Uterus (tissue), 4 donors: ENCODE measurements around the gene NPNT. TPM values are rescaled to one million over a fixed set of nuclear protein-coding genes. Genes with fewer than 3 reads are reported as not detected.

Experiments used
- DNase-seq, 2 donors: peaks; one replicate each; pipeline ENCODE4 v3.0.0-alpha.2; 2019 to 2020
- H3K27ac ChIP-seq, 2 donors: fragments of 200-600 bp; sonication (generic); 1 replicate in 1 of 2; 2 replicates in 1 of 2; pipeline ENCODE4 v1.5.1; 2016 to 2018
- H3K27me3 ChIP-seq, 2 donors: fragments of 200-600 bp; sonication (generic); one replicate each; pipeline ENCODE4 v1.5.1; 2018 to 2019; ENCODE audit warnings: control low read depth in 1 of 2
- H3K36me3 ChIP-seq, 2 donors: fragments of 200-600 bp; sonication (generic); one replicate each; pipeline ENCODE4 v1.5.1; 2019; ENCODE audit warnings: control low read depth in 1 of 2
- H3K4me1 ChIP-seq, 2 donors: fragments of 200-600 bp; sonication (generic); one replicate each; pipeline ENCODE4 v1.5.1; 2018 to 2019; ENCODE audit warnings: control low read depth in 1 of 2
- H3K4me3 ChIP-seq, 2 donors: fragments of 200-600 bp; sonication (generic); 1 replicate in 1 of 2; 2 replicates in 1 of 2; pipeline ENCODE4 v1.5.1; 2018 to 2019; ENCODE audit warnings: mild to moderate bottlenecking in 1 of 2
- H3K9me3 ChIP-seq, 2 donors: fragments of 200-600 bp; sonication (generic); one replicate each; pipeline ENCODE4 v1.5.1; 2019; ENCODE audit warnings: control low read depth in 1 of 2
- CTCF ChIP-seq, 4 experiments: fragments of 200-600 bp in 2 of 4; fragments of 450-650 bp in 2 of 4; sonication (generic) in 2 of 4; IDR thresholded peaks; one replicate each; pipeline ENCODE4 v1.5.1; 2016 to 2019; ENCODE audit warnings: antibody characterized with exemption in 4 of 4, mild to moderate bottlenecking in 2 of 4, moderate library complexity in 1 of 4
- POLR2A ChIP-seq, 2 donors: fragments of 450-650 bp; IDR thresholded peaks; one replicate each; pipeline ENCODE4 v1.6.1; 2016; ENCODE audit warnings: antibody characterized with exemption in 2 of 2, mild to moderate bottlenecking in 1 of 2, moderate library complexity in 1 of 2
- intact Hi-C: fragments of 100-400 bp; cut with DNase I; formaldehyde crosslinking; loops from one replicate; pipeline ENCODE4 v1.15.1; 2023; ENCODE audit warnings: low total_unique reads
- total RNA-seq, 4 donors: library from RNA; depleted of rRNA in 3 of 4; stranded (reverse); fragments of >200 nt in 3 of 4; gene quantifications; one replicate each; pipeline versions ENCODE4 v1.1.0 to v1.2.4, GENCODE V29; 2014 to 2023
- donor health status: DM: yes; HTN: yes; CAD: no.

Gene NPNT
- total RNA-seq, 4 donors from 2014 or later = 6.8 to 69.9 (median 36.3) TPM

DNA sequence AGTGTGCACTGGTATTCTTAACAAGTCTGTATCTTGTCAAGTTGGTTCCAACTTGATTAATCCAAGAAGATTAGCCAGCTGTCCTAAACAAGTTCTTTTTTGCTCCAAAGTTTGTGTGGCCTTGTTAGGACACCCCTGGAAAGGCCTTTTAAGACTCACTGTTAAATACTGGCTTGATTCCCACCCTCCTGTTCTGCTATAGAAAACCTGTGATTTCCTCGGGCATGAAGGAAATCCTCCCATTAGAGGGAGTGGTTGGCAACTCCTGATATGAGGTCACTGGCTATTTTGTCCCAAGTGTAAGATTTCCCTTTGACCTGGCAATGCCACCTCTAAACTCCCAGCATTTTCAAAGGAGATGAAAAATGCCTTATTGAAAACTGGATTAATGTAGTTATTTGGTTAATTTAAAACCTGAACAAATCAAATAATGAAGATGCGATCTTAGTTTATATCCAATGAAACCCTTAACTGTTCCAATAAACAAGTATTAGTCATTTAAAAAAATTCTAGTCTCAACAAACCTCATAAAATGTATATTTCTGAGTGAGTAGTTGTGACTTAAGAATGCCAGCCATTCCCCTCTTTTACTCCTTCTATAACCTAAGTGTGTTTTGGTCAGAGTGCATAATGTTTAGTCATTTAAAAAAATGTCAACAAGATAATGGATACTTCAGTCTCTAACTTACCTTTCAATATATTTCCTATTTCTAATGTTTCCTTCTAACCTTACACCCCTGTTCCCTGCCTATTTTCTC lies 94.4 kb downstream of the NPNT start:
- Histone ChIP-seq H3K4me1 (no peaks in the 10 kb centered on the region), H3K4me3 (no peak overlapping the region), H3K9me3 (no peaks in the 10 kb centered on the region), H3K36me3 (no peaks in the 10 kb centered on the region), H3K27ac (peak overlapping the region; percentile 51 to 68), H3K27me3 (no peaks in the 10 kb centered on the region)
- peak in 1 of 2 donors; percentile 21 for DNase-seq
- TF ChIP-seq POLR2A (IDR thresholded peaks at IDR 0.05) (no peak), CTCF (IDR thresholded peaks at IDR 0.05) (no peak)
- intact Hi-C loops = no loop called here

DNA sequence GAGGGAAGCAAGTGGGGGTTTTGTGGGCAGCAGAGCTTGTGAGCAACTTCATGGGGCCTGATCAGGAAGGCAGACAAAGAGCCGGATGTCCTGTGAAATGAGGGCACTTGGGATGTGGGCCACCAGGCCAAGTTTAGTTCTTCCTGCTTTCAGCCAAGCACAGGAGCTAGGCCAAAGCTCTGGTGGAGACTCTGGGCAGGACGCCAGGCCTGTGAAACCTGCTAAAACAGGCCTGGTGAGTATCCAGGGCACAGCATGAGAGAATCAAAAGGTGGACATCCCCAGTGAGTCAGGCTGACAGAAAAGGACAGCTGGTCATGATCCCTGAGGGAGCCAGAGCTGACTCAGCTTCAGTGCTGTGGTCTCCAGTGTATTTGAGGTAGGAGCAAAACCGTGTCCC lies 95.7 kb downstream of the NPNT start:
- Histone ChIP-seq H3K4me1 (no peaks in the 10 kb centered on the region), H3K27me3 (no peaks in the 10 kb centered on the region), H3K27ac (peak overlapping the region; percentile 51 to 68), H3K4me3 (no peak overlapping the region), H3K36me3 (no peaks in the 10 kb centered on the region), H3K9me3 (no peaks in the 10 kb centered on the region)
- DNase-seq = peak; percentile 47 to 75
- TF ChIP-seq CTCF (IDR thresholded peaks at IDR 0.05) = no peak
- TF ChIP-seq POLR2A (IDR thresholded peaks at IDR 0.05) = no peak
- intact Hi-C loops = no loop called here

GRCh38 chr4:105991726-105992125 lies 96.5 kb downstream of the NPNT start:
- no peaks in the 10 kb centered on the region for H3K4me1 ChIP-seq
- DNase-seq = no peak
- intact Hi-C loops = no loop called here
- H3K27ac ChIP-seq = peak overlapping the region in 1 of 2 donors; percentile 45
- no peaks in the 10 kb centered on the region for H3K9me3 ChIP-seq
- no peaks in the 10 kb centered on the region for H3K36me3 ChIP-seq
- no peaks in the 10 kb centered on the region for H3K27me3 ChIP-seq
- H3K4me3 ChIP-seq = no peak overlapping the region
- no peak for TF ChIP-seq CTCF (IDR thresholded peaks at IDR 0.05)
- no peak for TF ChIP-seq POLR2A (IDR thresholded peaks at IDR 0.05)

- H3K36me3 ChIP-seq = no peaks in the 10 kb centered on the region
- no peak for DNase-seq
- H3K27ac ChIP-seq = no peak overlapping the region
- no peak overlapping the region for H3K4me3 ChIP-seq
- no peak for TF ChIP-seq CTCF (IDR thresholded peaks at IDR 0.05)
- no peak for TF ChIP-seq POLR2A (IDR thresholded peaks at IDR 0.05)
- H3K4me1 ChIP-seq = no peaks in the 10 kb centered on the region
- intact Hi-C loops = no loop called here
- no peaks in the 10 kb centered on the region for H3K9me3 ChIP-seq
- no peaks in the 10 kb centered on the region for H3K27me3 ChIP-seq
Measured at GRCh38 chr4:105992641-105993305, 97.5 kb downstream of the NPNT start.

DNA sequence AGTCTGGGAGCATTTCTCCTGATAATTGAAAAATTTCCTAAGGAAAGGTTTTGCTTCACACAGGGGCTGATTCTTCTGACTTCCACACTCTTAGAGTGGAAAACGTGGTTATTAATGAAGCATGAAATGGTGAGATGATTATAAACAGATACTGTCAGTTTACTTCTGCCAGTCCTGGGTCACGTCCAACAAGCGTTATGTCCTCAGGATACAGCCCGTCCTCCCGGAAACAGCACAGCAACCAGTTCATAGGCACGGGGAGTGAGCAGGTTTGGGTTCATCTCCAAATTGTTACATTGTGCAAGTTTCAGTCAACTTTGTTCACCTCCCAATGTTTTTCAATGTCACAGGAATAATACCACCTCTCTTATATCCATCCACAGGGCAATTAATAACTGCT lies 98.8 kb downstream of the NPNT start:
- Histone ChIP-seq H3K36me3 (no peaks in the 10 kb centered on the region), H3K27ac (no peak overlapping the region), H3K27me3 (no peaks in the 10 kb centered on the region), H3K4me3 (no peak overlapping the region), H3K4me1 (no peaks in the 10 kb centered on the region), H3K9me3 (no peaks in the 10 kb centered on the region)
- DNase-seq = no peak
- intact Hi-C loops = no loop called here
- TF ChIP-seq POLR2A (IDR thresholded peaks at IDR 0.05) (no peak), CTCF (IDR thresholded peaks at IDR 0.05) (no peak)
